ENCODE measurements around the gene CERT1.
"Not testable (repeated sequence)": the region's sequence is repeated elsewhere in the genome, so short reads cannot be mapped to it uniquely, and the experiment has no call there.

The CERT1 gene

GRCh38 chr5:75522025-75522424 is 10.6 kb upstream of the CERT1 start:
- DNase-seq = no peak

- no peak for DNase-seq
Measured at GRCh38 chr5:75521195-75521594, 9.8 kb upstream of the CERT1 start.

GRCh38 chr5:75519761-75520160 is 8.3 kb upstream of the CERT1 start:
- DNase-seq = no peak

- no peak for DNase-seq
Measured at GRCh38 chr5:75514323-75514722, 2.9 kb upstream of the CERT1 start.

- DNase-seq = no peak
Measured at GRCh38 chr5:75513841-75514240, 2.4 kb upstream of the CERT1 start.

GRCh38 chr5:75512383-75513074 is 1.1 kb upstream of the CERT1 start:
- no peak for DNase-seq

GRCh38 chr5:75510836-75511434 is 494 bp downstream of the CERT1 start:
- DNase-seq = peak; percentile 43

GRCh38 chr5:75510417-75510835 is 1.0 kb downstream of the CERT1 start:
- DNase-seq = no peak

- DNase-seq = no peak
Measured at GRCh38 chr5:75509956-75510355, 1.5 kb downstream of the CERT1 start.

GRCh38 chr5:75509546-75509945 is 1.9 kb downstream of the CERT1 start:
- no peak for DNase-seq

GRCh38 chr5:75507841-75508240 is 3.6 kb downstream of the CERT1 start:
- DNase-seq = no peak

GRCh38 chr5:75505112-75505511 is 6.3 kb downstream of the CERT1 start:
- not testable (repeated sequence) for DNase-seq

- not testable (repeated sequence) for DNase-seq
Measured at GRCh38 chr5:75498875-75499274, 12.6 kb downstream of the CERT1 start.

- DNase-seq = no peak
Measured at GRCh38 chr5:75498208-75498777, 13.1 kb downstream of the CERT1 start.

- DNase-seq = no peak
Measured at GRCh38 chr5:75496026-75496425, 15.4 kb downstream of the CERT1 start.

GRCh38 chr5:75491621-75492020 is 19.8 kb downstream of the CERT1 start:
- DNase-seq = no peak

- DNase-seq = not testable (repeated sequence)
Measured at GRCh38 chr5:75489847-75490246, 21.6 kb downstream of the CERT1 start.

GRCh38 chr5:75484605-75485004 is 26.8 kb downstream of the CERT1 start:
- DNase-seq = no peak

GRCh38 chr5:75482482-75482881 is 28.9 kb downstream of the CERT1 start:
- DNase-seq = no peak

GRCh38 chr5:75481024-75481423 is 30.4 kb downstream of the CERT1 start:
- no peak for DNase-seq

- no peak for DNase-seq
Measured at GRCh38 chr5:75475364-75475763, 36.1 kb downstream of the CERT1 start.

GRCh38 chr5:75473463-75473862 is 38.0 kb downstream of the CERT1 start:
- no peak for DNase-seq

GRCh38 chr5:75472973-75473372 is 38.5 kb downstream of the CERT1 start:
- no peak for DNase-seq

GRCh38 chr5:75471193-75471592 is 40.2 kb downstream of the CERT1 start:
- no peak for DNase-seq
